SHP77 (cell line): ENCODE data around the gene NECTIN1.

ENCODE experiments used
- DNase-seq, 2 experiments: peaks; one replicate each; lab custom pipeline; 2025; lab: John Stamatoyannopoulos, UW

The NECTIN1 gene

DNA sequence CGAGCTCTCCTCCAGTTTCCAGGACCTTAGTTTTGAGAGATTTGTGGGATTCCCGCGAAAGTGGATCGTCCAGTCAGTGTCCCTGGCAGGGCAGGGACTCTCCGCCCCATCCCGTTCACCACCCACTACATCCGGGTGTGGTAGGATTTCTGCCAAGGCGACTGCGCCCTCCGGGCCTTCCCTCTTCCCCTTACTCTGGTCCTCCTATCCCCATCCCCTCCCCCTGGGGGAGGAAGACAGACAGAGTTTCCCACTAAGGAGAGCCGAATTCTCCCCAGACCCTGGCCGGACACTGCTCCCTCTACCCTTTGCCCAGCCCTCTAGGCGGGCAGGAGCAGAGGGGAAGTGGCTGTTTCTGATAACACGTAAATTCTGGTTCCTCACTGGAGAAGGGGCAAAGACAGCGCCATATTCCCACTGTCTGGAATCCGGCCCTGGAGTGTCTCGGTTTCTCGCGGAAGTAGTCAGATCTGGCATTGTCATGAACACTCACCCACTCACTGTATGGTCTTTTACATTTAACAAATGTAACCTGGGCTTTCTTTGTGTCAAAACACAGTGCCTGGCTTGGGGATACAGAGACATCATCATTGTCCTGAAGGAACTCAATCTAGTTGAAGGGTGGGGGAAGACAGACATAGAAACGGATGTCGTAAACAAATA lies 1.1 kb upstream of the NECTIN1 start:
- DNase-seq = peak in 1 of 2 experiments; percentile 26

DNA sequence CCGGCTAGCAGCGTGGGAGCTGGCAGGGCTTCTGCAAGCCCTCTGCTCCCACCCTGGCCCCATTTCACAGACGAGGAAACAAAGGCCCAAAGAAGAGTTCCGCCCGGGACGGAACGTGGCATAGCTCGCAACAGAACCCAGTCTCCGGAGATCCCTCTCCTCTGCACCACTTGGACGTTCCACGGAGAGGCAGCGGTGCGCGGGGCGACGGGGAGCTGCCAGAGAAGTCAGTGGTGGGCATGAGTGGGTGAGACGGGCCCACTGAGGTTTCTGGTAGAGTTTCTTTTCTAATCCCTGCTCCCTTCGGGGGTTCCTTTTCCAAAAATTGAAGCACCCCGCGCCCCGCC lies 554 bp upstream of the NECTIN1 start:
- no peak for DNase-seq

DNA sequence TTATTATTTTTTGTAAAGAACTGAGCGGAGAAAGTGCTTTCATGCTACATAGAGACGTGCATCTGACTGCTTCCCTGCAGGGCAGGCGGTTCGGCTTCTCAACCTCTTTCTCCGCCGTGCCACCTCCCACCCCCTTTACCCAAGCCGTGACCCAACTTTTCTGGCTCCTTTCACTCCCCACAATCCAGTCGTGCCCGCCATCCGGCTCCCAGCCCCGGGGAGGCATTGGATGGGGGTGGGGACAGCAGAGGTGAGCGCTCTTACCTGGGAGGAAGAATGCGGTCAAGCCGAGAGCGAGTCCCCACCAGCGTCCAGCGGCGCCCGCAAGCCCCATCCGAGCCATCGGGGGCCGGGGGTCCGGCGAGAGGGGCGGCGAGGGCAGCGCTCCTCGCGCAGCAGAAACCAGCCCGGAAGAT lies 781 bp downstream of the NECTIN1 start:
- no peak for DNase-seq

DNA sequence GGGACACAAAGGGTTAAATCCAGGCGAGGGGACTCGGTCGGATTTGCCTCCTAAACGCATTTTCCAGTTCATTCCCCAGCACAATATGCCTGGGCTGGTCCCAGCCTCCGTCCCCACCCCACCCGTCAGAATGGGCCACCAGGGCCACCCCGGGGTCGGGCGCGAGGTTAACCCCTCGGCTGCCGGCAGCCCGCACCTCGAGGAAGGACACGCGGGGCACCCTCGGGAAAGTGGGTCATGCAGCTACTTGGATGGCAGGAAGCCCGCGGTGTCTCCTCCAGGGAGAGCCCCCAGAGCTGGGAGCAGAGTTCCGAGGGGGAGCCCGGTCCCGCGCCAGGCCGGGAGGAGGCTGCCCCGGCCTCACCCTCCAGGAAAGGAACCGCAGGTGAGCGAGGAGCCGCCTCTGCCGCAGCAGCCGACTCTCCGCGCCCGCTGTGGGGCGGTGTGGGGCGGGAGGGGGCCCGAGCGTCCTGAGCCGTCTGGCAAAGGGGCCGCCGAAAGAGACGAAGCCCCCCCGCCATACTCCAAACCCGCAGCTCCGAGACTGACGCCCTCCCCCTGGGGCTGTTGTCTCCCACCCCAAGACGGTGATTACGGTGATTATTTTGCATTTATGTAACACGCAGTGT lies 1.4 kb downstream of the NECTIN1 start:
- DNase-seq = peak; percentile 12 to 28

DNA sequence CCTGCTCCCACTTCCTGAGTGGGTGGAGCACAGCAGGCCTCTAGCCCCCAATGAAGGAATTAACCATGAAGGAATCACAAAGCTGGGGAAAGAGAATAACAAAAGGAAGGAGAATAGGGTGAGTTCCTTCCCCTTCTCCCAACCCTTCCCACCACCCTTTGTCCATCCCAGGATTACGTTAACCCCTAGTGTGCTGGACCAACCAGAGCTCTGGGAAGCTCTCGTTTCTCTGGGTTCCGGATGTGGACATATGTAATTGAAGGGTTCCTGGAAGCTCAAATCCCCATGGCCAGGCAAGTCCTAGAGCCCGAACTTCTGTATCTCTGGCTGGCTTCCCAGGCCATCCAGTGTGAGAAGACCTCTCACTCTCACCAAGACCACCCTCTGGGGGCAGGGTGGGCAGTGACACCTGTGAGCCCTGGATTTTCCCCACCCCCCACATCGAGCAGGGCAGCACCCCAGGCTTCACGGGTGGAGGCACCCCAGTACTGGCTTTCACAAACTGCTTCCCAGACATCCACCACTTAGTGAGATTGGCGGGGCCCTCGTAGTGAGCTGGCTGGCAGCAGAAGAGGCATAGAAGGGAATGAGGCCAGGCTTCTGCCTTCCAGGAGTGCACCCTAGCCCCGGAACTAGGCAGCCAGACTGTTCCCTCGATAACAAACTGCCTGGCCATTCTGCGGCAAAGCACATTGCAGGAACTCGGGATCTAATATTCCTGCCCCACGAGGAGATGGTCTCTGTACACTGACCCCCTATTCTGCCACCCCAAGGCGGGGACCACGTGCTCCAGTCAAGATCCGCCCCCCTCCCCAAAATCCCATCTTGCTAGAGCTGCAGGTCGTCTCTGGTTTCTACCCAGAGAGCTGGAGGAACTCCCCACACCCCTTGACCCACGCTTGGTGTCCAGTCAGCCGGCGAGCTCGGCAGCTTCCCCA lies 2.1 kb downstream of the NECTIN1 start:
- no peak for DNase-seq

DNA sequence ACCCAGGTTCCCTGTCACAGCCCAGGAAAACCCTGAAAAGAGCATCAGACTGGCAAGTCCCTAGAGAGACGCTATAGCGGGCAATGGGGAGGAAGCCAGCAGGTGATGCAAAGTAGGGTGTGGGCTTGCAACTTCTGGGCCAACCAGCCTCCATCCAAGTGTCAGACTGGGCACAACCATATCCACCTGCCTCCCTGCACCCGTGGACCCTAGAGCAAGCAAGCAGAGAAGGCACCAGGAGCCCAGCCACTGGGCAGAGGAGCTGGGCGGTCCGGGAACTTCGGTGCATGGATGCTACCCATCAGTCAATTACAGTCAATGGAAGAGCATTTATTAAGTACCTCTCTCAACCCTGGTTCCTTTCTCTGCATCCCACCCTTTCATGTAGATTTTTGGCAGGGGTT lies 2.8 kb downstream of the NECTIN1 start:
- no peak for DNase-seq

DNA sequence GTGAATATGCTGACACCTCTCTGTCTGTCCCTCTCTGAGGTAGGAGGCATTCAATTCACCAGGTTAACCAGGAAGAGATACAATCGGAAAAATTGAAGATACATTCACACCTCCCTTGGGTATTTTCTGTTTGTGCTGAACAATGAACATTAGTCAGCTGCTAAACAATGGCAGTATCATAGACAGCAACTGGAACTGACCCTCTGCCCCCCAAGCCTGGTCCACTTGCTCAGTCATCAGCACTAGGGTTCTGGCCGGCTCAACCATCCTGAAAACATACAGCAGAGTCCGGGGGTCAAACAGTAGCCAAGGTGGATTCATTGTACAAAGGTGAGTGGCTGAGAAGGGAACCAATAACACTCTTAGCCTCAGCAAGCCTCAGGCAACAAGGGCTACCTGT lies 4.0 kb downstream of the NECTIN1 start:
- no peak for DNase-seq

DNA sequence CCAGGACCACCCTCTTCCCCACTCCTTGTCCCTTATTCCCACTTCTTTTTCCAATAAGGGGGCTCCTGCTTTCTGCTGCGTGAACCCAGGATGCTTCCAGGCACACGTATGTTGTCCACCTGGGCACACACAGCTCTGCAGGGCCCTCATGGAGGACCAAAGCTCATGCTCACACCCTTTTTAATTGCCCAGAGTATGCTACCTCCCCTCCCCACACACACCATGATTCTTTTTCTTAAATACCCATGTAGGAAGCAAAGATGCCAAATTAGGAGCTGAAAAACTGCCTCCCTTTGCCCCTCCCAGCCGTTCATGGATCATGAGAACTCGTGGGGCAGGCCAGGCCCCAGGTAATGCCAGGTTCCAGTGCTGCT lies 5.1 kb downstream of the NECTIN1 start:
- DNase-seq = no peak

DNA sequence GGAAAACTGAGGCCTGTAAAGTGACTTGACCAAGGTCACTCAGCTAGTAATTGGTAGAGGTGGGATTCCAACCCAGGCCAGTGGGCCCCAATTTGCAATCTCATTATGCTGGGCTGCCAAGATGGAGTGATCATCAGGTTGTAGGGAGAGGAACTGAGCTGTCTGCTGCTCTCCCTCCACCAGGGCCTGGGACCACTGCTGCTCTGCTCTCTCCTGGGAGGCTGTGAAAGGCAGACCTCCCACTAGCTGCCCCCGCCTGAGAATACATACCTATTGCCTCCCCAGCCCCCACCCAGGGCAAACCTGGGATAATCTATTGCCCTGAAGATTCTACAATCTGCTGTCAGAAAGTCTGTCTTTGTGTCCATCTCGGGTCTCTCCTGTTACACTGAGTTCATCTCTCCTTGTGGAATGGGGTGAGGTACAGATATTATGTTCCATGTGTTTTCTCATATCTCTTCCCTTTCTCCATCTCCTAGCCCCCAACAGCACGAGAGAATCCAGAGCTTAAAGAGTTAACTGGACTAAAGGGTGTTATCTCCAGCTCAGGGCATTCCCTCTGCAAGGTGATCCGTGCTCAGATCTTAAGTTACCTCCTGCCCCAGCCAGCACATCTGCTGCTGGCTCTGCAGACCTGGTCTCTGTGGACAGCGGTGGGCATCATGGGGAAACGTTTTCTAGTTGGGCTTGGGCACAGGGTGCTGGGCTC lies 5.6 kb downstream of the NECTIN1 start:
- DNase-seq = no peak

DNA sequence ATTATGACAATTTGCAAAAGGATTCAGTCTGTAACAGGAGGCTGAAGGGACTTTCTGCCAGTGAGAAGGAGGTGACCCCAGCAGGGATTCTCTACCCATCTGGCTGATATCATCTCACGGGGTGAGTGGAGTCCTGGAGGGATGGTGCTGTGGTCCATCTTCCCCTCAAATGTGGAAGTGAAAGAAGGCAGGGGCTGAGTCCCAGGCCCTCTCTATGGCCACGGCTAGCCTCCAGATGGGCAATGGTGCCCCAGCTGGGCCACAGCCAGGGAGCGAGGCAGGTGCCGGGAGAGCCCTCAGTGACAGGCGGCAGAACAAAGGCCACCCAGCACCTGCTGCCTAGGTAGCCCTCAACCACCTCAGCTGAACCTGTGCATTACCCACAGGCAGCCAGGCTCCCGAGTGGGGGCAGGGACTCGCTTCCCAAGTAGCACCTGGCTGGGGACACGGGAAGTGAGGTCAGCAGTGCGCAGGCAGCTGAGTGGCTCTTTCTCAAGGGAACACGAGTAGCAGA lies 6.7 kb downstream of the NECTIN1 start:
- DNase-seq = peak; percentile 91 to 94

DNA sequence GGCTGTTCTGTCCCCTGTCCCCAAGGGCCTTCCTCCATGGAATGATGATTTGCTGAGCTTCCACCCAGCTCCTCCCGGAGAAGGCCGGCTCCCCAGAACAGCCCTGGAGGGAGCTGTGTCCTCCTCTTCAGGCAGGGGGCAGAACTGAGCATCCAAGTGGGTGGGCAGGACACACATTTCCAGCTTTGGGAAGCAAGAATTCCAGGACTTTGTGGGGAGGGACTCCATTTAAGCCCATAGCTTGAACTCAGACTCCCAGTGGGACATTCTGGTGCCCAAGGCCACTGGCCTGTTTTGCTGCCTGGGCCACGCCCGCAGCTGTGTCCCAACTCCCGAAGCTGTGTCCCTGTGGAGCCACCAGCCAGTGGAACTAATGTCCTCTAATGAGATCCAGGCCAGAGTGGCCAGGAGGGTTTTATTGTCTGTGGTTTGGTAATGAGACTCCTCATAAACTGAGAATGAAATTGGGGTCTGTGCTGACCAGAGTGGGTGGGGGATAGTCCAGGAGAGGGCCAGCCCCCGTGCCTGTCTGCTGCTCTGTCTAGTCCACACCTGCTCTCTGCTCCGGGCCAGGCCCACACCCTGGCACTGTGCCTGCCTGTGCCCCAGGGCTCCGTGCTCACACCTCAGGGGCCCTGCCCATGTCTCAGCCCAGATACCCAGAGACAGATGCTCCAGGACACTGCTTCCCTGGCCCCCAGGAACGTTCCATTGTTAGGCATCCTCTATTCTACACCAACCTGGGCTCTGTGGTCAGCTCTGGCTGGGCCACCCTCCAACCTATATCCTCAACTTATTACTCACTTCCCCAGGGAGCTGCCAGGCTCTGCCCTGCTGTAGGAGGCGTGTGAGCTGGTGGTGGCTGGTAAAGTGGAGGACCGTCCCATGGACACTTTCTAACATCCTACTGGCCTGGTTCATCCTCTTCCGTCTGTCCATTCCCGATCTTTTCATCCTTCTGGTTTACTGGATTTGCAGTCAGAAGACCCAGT lies 7.6 kb downstream of the NECTIN1 start:
- peak in 1 of 2 experiments; percentile 21 for DNase-seq

DNA sequence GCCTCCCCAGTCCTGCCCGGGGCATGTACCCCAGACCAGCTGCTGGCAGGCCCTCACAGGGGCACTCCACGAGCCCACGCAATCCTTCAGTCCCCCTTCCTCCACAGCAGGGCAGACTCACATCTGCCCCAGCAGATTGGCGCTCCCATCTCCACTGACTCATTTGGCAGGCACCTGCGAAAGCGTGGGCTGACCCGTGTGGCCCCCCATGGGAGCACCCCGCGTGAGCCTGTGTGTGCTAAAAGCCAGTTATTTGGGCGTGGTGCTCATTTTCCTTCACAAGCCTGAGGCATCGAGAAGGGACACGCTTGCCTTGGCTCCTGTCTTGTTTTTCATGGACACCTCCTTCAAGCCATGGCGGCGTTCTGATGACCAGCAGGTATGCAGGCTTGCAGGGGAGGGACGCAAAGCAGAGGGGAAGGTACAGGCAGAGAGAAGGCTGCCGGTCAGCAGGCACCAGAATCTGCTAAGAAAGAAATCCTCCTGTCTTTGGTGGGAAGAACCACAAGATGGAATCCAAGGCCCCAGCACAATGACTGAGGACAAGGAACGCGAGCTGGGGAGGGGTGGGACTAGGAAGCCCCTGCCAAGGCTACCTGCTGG lies 8.6 kb downstream of the NECTIN1 start:
- no peak for DNase-seq

DNA sequence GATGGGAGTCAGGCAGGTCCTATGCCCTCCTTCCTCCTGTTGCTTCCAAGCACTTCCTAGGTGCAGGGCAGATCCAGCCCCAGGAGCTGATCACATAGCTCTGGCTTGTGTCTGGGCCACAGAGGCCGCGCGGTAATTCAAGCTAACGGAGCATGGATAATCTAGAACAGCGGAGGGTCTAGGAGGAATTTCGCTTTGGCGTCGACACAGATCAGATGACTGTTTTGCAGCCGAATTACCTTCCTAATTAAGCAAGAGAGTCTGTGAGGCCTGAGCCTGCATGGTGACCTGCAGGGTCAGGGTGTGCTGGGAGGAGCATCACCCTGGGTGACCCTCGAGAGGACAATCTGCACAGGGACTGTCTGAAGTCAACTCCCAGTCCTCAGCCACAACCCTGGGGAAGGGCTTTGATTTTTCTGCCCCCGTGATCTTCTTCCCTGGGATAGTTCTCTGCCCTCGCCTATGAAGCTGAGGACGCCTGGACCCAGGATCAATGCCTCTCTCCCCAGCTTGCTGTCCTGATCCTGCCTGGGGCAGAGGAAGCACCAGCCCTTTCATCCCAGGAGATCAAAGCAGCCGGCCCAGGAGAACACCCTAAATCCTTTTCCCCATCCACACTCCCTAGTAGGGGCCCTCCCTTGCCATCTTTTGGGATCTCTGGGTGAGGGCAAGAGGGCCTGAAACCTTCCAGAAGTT lies 11.0 kb downstream of the NECTIN1 start:
- no peak for DNase-seq

DNA sequence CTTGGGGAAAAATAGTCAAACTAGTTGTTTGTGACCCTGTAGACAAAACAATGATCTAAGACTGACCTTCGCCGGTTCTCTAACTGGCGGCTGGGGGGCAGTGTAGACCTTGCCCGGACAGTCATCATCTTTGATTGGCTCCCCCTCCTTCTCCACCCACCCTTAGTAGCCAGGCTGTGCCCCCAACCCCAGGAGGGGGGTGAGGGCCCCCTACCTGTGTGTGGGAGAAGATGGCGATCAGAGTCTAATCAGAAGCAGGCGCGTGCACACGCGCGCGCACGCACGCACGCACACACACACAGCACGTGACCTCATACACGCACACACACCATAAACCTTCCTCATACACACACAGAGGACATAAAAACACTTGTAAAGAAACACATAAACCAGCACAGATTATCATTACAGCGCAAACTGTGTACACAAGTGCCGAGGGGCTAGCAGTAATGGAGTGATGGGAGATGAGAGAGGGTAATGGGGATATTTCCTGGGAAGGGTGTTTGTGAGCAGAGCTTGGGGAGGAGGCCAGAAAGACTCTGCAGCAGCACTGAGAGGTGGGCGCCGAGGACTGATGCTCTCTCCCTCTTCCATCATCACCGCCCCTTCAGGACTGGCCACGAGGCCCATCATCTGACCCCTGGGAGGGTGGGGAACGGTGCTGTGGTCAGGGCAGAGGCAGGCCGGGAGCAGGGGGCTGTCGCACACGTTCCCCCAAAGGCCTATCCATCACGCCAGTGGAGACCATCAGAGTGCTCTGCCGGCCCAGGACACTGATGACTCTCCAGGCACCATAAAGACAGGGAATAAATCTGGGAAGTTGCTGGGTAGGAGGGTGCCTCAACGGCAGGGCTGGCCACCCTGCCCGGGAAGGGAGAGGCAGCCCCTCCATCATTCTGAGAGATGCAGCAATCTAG lies 12.2 kb downstream of the NECTIN1 start:
- no peak for DNase-seq

DNA sequence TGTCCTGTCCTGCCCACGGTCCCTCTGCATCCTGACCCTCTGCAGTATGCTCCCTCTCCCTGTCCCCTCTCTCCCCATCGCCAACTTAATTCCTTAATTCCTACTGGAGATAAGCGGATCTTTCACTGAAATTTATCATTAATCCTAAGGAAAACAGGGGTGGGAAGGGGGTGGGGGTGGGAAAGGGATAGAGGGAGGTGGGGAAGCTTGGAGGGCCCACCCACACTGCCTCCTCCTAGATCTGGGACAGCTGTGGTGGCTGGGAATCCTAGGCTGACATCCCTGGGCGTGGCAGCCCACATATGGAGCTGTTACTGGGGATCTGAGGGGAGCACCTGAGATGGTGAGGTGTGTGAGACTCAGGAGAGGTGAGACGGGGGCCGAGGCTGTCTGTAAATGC lies 14.4 kb downstream of the NECTIN1 start:
- DNase-seq = no peak

DNA sequence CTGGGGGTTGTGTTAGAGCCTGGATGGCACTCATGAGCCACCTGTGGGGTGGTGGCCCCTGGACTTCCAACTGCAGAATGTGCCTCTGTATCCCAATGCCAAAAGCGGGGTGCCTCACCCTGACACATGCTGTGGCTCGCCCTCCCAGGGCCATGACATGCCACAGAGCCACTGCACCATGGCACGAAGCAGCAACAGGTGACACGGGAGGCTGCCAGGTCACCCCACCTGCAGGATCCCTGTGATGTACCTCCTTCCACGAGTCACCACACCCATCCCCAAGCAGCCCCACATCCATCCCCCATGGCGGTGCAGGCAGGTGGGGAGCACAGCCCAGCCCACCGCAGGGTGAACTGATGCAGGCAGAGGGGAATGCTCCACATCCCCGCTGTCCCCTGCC lies 14.8 kb downstream of the NECTIN1 start:
- DNase-seq = no peak

DNA sequence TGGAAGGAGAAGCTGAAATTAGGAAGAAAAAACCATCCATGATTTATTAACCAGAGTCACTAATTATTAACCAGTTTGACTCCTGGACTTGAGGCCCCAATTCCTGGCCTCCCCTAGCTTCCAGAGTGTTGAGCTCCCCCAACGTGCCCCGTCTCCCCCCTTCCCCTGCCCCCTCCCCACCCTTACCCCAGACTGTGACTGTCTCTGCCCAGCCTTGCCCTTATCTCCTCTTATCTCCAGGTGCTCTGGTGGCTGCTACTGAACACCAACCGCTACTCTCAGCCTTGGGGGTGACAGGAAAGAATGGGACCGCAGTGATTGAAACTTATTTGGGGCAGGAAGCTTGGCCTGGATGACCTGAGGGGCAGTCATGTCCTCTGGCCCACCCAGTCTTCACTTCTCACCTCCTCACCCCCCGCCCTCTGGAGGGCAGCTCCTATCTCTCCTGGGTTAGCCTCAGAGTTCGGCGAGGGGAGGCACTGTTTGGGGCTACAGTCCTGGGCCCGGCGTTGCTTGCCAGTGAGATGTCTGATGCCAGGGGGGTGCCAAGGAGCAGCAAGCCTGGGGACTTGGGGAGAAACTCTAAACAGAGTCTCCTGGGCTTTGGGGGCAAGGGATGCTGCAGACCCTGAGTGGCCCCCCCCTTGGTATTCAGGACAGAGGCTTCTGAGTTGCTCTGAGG lies 15.5 kb downstream of the NECTIN1 start:
- no peak for DNase-seq
